Psoas muscle (tissue), 8 donors: ENCODE results near the gene GPR84. TPM values are rescaled to one million over a fixed set of nuclear protein-coding genes. Genes with fewer than 3 reads are reported as not detected.
A peak's percentile ranks its signal among the peaks of the same experiment; 100 is the strongest.

Experiments
- ATAC-seq, 4 donors: fragments of 200-7000 bp; cut with Tn5 transposase; one replicate each; pipeline ENCODE4 v1.9.1; 2020; ENCODE audit warnings: moderate library complexity in 3 of 4, mild to moderate bottlenecking in 2 of 4
- DNase-seq, 2 donors: peaks; one replicate each; pipeline ENCODE4 v3.0.0-alpha.2; 2020
- H3K27ac ChIP-seq: fragments of 200-600 bp; one replicate; pipeline ENCODE4 v1.8.0; 2022
- H3K27me3 ChIP-seq, 3 donors: fragments of 200-600 bp in 1 of 3; one replicate each; pipeline versions ENCODE4 v1.6.1 to v1.8.0; 2013 to 2022; ENCODE audit warnings: low read length in 2 of 3, mild to moderate bottlenecking in 2 of 3, moderate library complexity in 1 of 3; ENCODE audit not compliant: insufficient read depth in 3 of 3
- H3K36me3 ChIP-seq, 2 donors: fragments of 200-600 bp in 1 of 2; one replicate each; pipeline versions ENCODE4 v1.6.1 to v1.8.0; 2013 to 2022; ENCODE audit warnings: low read depth in 1 of 2, mild to moderate bottlenecking in 1 of 2, moderate library complexity in 1 of 2; ENCODE audit not compliant: insufficient read depth in 1 of 2
- H3K4me1 ChIP-seq: fragments of 200-600 bp; one replicate; pipeline ENCODE4 v1.8.0; 2022
- H3K4me3 ChIP-seq: fragments of 200-600 bp; one replicate; pipeline ENCODE4 v1.8.0; 2022; ENCODE audit warnings: mild to moderate bottlenecking
- H3K9me3 ChIP-seq: fragments of 200-600 bp; one replicate; pipeline ENCODE4 v1.8.0; 2022
- CTCF ChIP-seq: fragments of 200-600 bp; IDR thresholded peaks from one replicate; pipeline ENCODE4 v1.8.0; 2022; ENCODE audit warnings: antibody characterized with exemption
- WGBS, 3 donors: extraction: QIAGEN DNeasy Blood & Tissue Kit; methylation state at CpG; one replicate each; pipeline versions ENCODE4 v1.1.6 to v1.1.7; 2013; 5-methylcytosine and 5-hydroxymethylcytosine counted together
- intact Hi-C, 2 donors: fragments of 100-400 bp; cut with DNase I; formaldehyde crosslinking; loops; one replicate each; pipeline versions ENCODE4 v1.11.0 to v1.14.2; 2022
- polyA plus RNA-seq, 3 donors: library from polyadenylated mRNA; stranded (reverse); fragments of 200-250 nt; gene quantifications; one replicate each; pipeline ENCODE4 v1.2.3, GENCODE V29; 2013
- total RNA-seq, 4 donors: library from RNA; stranded (reverse); fragmentation: NEBNext Ultra II Directional in 2 of 4; extraction: Animal tissue kit (Norgen Biotek cat#: 25700) in 2 of 4; gene quantifications; one replicate each; pipeline versions ENCODE4 v1.2.1 to v1.2.4, GENCODE V29; 2021 to 2023
- donor health status: healthy with polysubstance abuse.
- donor health status: DM: no; HTN: no; CAD: no; lungs with moderate emphysema.
- donor health status: Bipolar disorder and iron deficiency.
- donor health status: healthy.
- donor health status: DM: yes; HTN: yes; CAD: no.
- donor health status: DM: no; HTN: no; CAD: no.
- donor health status: DM: no; HTN: no; CAD: no.
- donor health status: DM: yes; HTN: yes; CAD: no.

GPR84 gene
- total and polyA plus RNA-seq, 7 donors: 0.16 to 0.40 TPM; not detected in 5

- Histone ChIP-seq H3K27me3 (no peaks in the 10 kb centered on the region), H3K36me3 (no peaks in the 10 kb centered on the region), H3K4me3 (peak overlapping the region; percentile 65), H3K27ac (peak overlapping the region; percentile 89), H3K4me1 (peaks cover 14% of the 10 kb centered on the region), H3K9me3 (no peaks in the 10 kb centered on the region)
- ATAC-seq (peak; percentile 95), DNase-seq (peak; percentile 96 to 98)
- 1 to 2% (median 2%) methylated on average over 35 to 40 of the region's 40 CpGs for WGBS, 3 donors
- intact Hi-C loops: loop anchor here in 1 of 2 donors (5.0 kb wide), 1 partner anchor 372 kb away; the partner anchor contains the start of gene HOXC10
- TF ChIP-seq CTCF: no peak
These were observed 5.1 kb downstream of the GPR84 start for GRCh38 chr12:54358945-54359761.

GRCh38 chr12:54358191-54358944 lies 5.9 kb downstream of the GPR84 start:
- Histone ChIP-seq H3K9me3 (no peaks in the 10 kb centered on the region), H3K4me3 (peak overlapping the region; percentile 65), H3K27me3 (no peaks in the 10 kb centered on the region), H3K27ac (peak overlapping the region; percentile 89), H3K36me3 (no peaks in the 10 kb centered on the region), H3K4me1 (peaks cover 14% of the 10 kb centered on the region)
- no peak for DNase-seq
- intact Hi-C loops: loop anchor here in 1 of 2 donors (5.0 kb wide), 1 partner anchor 371 kb away; the partner anchor contains the start of gene HOXC10
- WGBS, 3 donors: 29 to 35% (median 30%) methylated on average over 15 of the region's 15 CpGs
- no peak for ATAC-seq
- TF ChIP-seq CTCF: no peak

- DNase-seq (no peak), ATAC-seq (no peak)
- no peak overlapping the region for H3K27ac ChIP-seq
- H3K4me1 ChIP-seq: peaks cover 20% of the 10 kb centered on the region
- TF ChIP-seq CTCF: no peak
- no peak overlapping the region for H3K4me3 ChIP-seq
- no peaks in the 10 kb centered on the region for H3K27me3 ChIP-seq
- H3K36me3 ChIP-seq: no peaks in the 10 kb centered on the region
- WGBS, 3 donors: 54 to 75% (median 68%) methylated on average over 2 of the region's 2 CpGs
- intact Hi-C loops: loop anchor here in 1 of 2 donors (5.0 kb wide), 1 partner anchor 370 kb away; the partner anchor contains the start of gene HOXC10
- no peaks in the 10 kb centered on the region for H3K9me3 ChIP-seq
These were observed 6.6 kb downstream of the GPR84 start for GRCh38 chr12:54357506-54358190.

GRCh38 chr12:54356951-54357356 lies 7.3 kb downstream of the GPR84 start:
- Histone ChIP-seq H3K9me3 (no peaks in the 10 kb centered on the region), H3K27ac (no peak overlapping the region), H3K36me3 (no peaks in the 10 kb centered on the region), H3K27me3 (no peaks in the 10 kb centered on the region), H3K4me1 (peaks cover 24% of the 10 kb centered on the region), H3K4me3 (no peak overlapping the region)
- ATAC-seq (no peak), DNase-seq (no peak)
- WGBS, 3 donors: 94 to 98% (median 95%) methylated on average over 4 of the region's 4 CpGs
- intact Hi-C loops: loop anchor here in 1 of 2 donors (5.0 kb wide), 1 partner anchor 370 kb away; the partner anchor contains the start of gene HOXC10
- no peak for TF ChIP-seq CTCF
